COLO668 (cell line): ENCODE data around the gene HDHD3.
"Not testable (repeated sequence)": the region's sequence is repeated elsewhere in the genome, so short reads cannot be mapped to it uniquely, and the experiment has no call there.

ENCODE experiments used
- DNase-seq: peaks from one replicate; lab custom pipeline; 2025; ENCODE audit not compliant: unreplicated experiment; lab: John Stamatoyannopoulos, UW

HDHD3 gene

DNA sequence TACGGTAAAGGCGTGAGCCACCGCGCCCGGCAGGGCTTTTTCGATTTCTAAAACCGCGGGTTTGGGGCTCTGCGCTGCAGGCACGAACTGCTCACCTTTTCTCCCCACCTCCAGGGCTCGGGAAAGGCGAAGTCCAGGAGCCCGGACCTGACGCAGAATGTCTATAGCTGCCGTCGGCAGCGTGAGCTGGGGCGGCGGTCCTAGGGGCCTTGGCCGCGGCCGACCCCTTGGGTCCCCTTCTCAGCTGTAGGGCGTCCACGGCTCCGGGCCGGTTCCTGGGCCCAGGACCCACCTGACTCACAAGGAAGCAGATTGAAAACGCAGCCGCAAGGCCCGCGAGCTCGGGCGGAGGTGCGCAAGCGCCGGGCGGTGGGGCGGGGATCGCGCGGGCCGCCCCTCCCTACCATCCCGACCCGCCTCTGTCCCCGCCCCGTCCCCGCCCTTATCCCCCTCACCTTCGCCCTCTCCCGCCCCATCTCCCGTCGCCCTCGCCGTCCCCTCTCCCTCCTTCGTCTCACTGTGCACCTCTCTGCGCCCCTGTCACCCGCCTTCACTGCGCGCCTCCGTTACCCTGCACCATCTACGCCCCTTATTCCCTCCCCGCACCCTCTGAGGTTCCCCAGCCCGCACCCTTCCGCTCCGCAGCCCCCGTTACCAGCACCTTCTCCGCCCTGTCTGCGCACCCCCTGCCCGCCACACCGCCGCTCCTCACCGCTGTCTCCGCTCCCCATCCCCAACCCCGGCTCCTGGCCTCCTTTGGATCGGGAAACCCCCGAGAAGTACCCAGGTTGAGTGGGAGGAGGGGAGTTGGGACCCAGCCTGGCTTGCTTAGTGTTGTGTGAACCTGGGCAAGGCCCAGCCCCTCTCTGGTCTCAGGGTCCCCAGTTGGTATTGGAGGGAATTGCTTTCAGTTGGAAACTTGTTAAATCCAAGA lies at the start of gene HDHD3:
Gene HDHD3, minus strand, starts transcription at position 353 of the 934 bp plus-strand sequence. CDS start 2,632 bp downstream, outside the sequence.
- DNase-seq, result peak; percentile 85

DNA sequence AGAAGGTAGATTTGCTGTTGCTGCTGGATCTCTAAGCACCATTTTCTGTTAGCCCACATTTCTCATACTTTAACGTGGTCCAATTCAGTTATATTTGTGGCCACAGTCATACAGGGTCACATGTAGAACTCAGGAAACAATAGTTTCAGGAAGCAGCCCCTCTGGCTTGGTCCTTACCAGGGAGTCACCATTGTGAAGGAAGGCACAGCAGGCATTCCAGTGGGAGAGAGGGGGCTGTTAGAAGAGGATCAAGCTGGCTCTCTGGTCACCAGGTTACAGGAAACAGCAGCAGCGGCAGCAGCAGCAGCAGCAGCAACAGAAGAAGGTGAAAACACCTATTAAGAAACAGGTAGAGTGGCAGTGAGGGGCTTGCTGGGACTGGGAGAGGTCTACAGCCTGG lies 48.3 kb upstream of the HDHD3 start:
- no peak for DNase-seq

DNA sequence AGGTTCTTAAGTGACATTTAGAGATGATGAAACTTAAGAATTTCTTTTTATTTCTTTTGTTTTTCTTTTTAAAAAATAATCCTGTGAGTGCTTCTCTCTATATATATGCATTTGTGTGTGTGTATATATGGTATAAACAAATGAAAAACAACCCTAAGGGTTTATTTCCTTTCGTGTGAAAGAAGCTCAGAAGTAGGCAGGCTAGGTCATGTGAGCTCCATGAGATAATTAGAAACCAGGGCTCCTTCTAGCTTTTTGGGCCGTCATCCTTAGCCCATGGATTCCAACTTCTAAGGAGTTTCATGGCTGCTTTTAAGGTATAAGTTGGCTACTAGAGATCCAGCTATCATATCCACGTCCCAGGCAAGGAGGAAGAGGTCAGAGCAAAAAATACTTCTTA lies 44.9 kb upstream of the HDHD3 start:
- no peak for DNase-seq

GRCh38 chr9:113417370-113417769 lies 40.6 kb upstream of the HDHD3 start:
- DNase-seq, result no peak

- no peak for DNase-seq
Observed at GRCh38 chr9:113416149-113416721, 39.4 kb upstream of the HDHD3 start.

DNA sequence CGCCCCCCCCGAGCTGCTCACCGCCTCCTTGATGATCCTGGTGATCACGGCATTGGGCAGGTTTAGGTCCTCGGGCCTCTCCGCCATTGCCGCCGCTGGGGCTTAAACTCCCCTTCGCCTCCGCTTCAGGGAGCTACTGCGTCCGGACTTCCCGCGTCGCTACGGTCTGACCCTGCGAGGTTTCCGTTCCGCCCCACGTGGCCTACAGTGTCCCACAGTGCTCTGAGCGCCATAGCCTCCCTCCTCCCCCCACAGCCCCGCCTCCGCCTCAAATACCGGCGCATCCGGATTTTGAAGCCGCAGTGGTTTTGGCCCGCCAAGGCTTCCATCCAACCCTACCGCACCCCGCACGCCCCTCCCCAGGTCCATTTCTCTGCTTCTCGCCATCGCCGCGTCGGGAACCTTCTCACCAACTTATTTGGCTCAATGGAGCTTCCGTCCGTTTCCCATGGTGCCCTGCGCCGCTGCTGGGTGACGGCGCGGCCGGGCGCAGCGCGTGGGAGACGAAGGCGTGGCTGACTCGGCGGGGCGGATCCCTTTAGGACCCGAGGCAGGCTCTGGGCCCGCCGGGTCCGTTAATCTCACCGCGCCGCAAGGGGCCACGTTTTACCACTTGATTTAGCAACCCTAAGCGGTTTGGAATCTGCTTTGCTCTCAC lies 33.5 kb upstream of the HDHD3 start, which contains the start of the genes C9orf43 and POLE3:
Gene C9orf43, plus strand, starts transcription at position 541 of the 658 bp plus-strand sequence. CDS start 2,747 bp downstream, outside the sequence.
Gene POLE3, minus strand, starts transcription at position 469 of the 658 bp plus-strand sequence. Its CDS starts 382 bp downstream, at position 87.
- DNase-seq, result peak; percentile 97

DNA sequence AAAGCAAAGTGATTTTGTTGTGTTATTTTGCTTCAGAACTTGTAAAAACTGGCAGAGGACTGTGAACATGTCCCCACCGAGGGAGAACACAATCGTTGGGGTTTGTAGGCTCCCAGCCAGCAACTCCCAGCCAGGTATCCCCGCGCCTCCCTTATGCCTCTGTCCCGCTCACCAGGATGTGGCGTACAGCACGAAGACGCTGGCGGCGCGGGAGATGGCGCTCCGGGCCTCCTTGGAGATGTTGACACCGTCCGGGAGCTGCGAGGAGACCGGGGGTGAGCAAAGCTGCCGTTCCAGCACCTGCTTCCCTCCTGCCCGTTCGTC lies 33.1 kb upstream of the HDHD3 start:
- no peak for DNase-seq

GRCh38 chr9:113409481-113409880 lies 32.7 kb upstream of the HDHD3 start:
- DNase-seq, result no peak

DNA sequence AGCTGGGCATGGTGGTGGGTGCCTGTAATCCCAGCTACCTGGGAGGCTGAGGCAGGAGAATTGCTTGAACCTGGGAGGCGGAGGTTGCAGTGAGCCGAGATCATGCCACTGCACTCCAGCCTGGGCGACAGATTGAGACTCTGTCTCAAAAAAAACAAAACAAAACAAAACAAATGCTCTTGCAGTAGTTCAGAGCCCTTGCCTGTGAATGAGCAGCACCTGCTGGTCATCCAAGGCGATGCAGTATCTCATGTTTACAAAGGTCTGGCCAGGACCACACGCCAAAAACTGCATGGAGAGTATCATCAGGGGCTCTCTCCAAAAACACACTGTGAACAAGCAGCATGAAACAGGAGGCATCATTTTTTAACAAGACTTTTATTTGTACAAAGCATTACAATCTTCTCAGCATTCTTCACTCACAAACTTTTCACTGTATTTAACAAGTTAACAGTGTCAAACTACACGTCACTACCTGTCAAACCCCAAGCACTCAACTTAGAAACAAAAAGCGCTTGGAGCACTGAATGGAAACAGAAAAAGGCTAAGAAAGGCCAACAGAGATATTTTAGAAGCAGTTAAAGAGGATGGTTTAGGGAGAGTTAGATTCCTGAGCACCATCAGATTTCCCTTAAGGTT lies 30.2 kb upstream of the HDHD3 start:
- peak; percentile 35 for DNase-seq

- DNase-seq, result not testable (repeated sequence)
Observed at GRCh38 chr9:113406353-113406752, 29.6 kb upstream of the HDHD3 start.

- no peak for DNase-seq
Observed at GRCh38 chr9:113403646-113404045, 26.9 kb upstream of the HDHD3 start.

DNA sequence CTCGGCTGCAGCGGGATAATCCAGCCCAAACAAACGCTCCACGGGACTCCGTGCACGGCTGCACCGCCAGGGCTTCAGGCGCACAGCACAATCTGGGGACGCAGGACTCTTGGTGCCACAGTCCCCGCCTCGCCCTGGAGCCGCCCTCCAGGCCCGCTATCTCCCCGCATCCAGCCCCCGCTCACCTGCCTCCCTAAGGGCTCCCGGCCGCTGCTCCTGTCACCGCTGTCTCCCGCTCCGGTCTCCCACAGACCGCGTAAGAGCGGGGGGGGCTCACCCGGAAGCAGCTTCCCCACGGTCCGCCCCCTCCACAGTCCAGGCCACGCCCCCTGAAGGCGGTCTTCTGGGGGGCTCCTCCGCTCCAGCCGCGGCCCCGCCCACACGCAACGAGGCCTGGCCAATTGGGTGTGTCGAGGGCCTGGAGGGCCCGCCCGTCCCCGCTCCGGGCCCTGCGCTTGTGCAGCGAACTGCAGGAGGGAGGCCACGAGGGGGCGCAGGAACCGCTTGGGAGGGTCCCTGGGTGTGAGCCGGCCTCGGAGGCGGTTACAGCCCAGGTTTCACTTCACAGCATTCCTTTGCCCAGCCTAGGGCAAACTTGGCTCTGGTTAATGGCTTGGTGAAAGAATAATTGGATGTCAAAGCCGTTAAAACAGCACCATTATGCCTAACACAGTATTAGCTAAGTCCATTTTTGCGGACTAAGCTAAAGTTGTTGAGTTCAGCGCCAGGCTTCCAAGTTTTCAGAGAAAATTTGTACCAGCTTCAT lies 24.4 kb upstream of the HDHD3 start, which contains the start of gene ALAD:
Gene ALAD, minus strand, starts transcription at position 258 of the 766 bp plus-strand sequence. CDS start 7,725 bp downstream, outside the sequence.
- peak; percentile 99 for DNase-seq

DNA sequence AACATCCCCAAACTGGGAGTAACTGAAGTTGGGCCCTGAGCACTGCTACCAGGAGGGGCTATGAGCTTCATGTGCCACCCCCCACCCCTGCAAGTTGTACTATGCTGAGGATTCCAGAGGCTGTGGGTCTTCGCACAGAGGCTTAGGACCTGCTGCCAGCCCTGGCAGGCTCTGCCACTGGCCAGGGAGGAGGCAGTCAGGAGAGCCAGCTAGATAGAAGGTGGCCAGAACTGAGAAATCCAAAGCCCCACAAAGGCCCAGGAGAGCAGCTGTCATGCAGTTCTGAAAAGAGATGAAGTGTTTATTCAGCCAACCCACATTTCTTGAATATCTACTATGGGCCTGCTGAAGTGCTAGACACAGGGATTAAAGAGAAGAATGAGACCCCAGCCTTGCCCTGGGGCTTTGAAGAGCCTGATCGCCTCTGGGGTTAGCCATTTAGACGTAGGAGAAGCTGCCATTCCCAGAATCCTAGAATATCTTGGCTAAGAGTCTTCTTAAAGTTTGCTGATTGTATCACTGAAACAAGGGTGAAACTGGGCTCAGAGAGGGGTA lies 22.9 kb upstream of the HDHD3 start:
- DNase-seq, result no peak

DNA sequence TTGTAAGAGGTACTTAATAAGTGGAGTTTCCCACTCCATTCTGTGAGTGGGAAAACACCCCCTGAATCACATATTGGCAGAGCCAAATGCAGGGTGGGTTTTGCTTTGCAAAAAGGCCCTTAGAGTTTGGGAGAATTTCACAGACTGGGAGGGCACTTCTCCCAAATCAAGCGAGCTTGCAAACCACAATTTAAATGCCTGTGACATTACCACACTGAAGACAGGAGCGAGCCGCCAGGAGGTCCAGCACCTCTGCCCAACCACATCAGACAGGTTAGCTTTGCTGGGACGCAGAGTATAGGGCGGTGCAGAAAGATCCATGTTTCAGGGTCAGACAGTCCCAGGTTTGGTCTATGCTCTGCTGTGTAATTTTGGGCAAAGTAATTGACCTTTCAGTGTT lies 22.0 kb upstream of the HDHD3 start:
- no peak for DNase-seq

GRCh38 chr9:113397203-113397631 lies 20.4 kb upstream of the HDHD3 start:
- no peak for DNase-seq

DNA sequence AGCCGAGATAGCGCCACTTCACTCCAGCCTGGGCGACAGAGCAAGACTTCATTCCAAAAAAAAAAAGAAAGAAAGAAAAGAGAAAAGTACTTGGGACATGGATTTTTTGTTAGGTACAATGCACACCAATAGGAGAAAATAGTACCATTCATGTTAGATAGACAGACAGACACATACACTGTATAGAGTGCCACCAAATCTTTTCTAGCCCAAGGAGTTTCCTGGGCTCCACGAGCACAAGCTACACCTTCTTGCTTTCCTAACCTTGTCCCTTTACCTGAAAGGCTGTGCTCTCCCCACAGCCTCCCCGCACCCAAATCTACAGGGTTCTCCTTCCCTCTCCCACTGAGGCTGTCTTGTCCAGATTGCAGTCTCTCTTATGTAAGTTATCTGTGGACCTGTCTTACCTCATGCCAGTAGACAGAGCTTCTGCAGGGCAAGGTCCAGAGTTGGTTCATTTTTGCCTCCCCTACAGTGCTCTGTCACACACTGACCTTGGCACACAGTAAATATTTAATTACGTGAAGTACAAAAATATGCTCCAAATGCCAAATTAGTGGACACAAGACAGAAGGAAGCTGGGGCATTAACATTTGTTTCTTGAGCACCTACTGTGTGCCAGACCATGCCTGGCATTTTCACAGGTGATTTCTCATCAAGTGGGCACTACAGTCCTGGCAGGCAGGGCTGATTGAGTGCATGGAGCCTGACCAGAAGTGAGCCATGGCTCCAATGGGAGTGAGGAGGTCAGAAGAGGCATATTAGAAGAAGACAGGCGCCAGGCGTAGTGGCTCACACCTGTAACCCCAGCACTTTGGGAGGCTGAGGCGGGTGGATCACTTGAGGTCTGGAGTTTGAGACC lies 18.4 kb upstream of the HDHD3 start:
- no peak for DNase-seq

DNA sequence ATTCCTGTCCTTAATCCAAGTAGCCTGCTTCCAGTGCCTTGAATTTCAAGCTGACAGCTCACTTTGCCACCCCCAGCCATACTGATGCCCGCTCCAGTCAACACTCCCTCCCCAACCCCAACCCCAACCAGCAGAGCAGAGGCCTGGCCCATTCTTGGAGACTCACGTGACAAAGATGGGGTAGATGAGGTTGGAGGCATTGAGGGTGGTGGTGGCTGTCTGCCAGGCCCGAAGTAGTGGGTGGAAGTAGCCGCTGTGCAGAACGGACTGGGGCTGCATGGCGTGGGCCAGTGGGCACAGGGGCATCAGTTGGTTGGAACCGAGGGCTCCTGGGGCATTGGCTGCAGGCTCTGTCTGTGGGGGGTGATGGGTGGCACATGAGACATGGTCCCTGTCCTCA lies 16.5 kb upstream of the HDHD3 start:
- no peak for DNase-seq

GRCh38 chr9:113391917-113392316 lies 15.1 kb upstream of the HDHD3 start:
- DNase-seq, result no peak
